Endodermal cell (in vitro differentiated cells): Measurements from ENCODE around the gene LRRFIP1. TPM values are rescaled to one million over a fixed set of nuclear protein-coding genes. Genes with fewer than 3 reads are reported as not detected.

ENCODE experiments used
- DNase-seq: peaks from one replicate; pipeline ENCODE4 v3.0.0-alpha.2; 2017
- H3K27ac ChIP-seq: 2 replicates; pipeline ENCODE4 v1.5.1; 2013; ENCODE audit warnings: mild to moderate bottlenecking, low read depth, low read length, moderate library complexity
- H3K27me3 ChIP-seq: 2 replicates; pipeline ENCODE4 v1.6.1; 2013; ENCODE audit warnings: mild to moderate bottlenecking, low read length, moderate library complexity; ENCODE audit not compliant: insufficient read depth, control insufficient read depth, poor library complexity, severe bottlenecking
- H3K36me3 ChIP-seq: 2 replicates; pipeline ENCODE4 v1.7.0; 2013; ENCODE audit warnings: mild to moderate bottlenecking, low read length, moderate library complexity; ENCODE audit not compliant: control insufficient read depth, insufficient read depth
- H3K4me1 ChIP-seq: one replicate; pipeline ENCODE4 v1.7.0; 2013; ENCODE audit warnings: low read length; ENCODE audit not compliant: control insufficient read depth, insufficient read depth
- H3K4me3 ChIP-seq: 2 replicates; pipeline ENCODE4 v1.5.1; 2013; ENCODE audit warnings: mild to moderate bottlenecking, low read length, moderate library complexity
- H3K9ac ChIP-seq: 2 replicates; pipeline ENCODE4 v1.6.1; 2013; ENCODE audit warnings: mild to moderate bottlenecking, low read length, moderate library complexity; ENCODE audit not compliant: poor library complexity, severe bottlenecking; ENCODE audit errors: extremely low read depth
- H3K9me3 ChIP-seq: 2 replicates; pipeline ENCODE4 v1.6.1; 2013; ENCODE audit warnings: mild to moderate bottlenecking, low read length, moderate library complexity; ENCODE audit not compliant: control insufficient read depth
- H3K27ac Mint-ChIP-seq: 2 replicates; pipeline ENCODE4 v1.8.0; 2020; ENCODE audit warnings: mixed read lengths
- H3K27me3 Mint-ChIP-seq: 2 replicates; pipeline ENCODE4 v1.8.0; 2021; ENCODE audit warnings: mild to moderate bottlenecking, mixed read lengths; ENCODE audit not compliant: insufficient read depth
- H3K36me3 Mint-ChIP-seq: 2 replicates; pipeline ENCODE4 v1.8.0; 2020; ENCODE audit warnings: low read depth, mixed read lengths
- H3K4me1 Mint-ChIP-seq: 2 replicates; pipeline ENCODE4 v1.8.0; 2020; ENCODE audit warnings: mixed read lengths
- H3K4me3 Mint-ChIP-seq: 2 replicates; pipeline ENCODE4 v1.8.0; 2020; ENCODE audit warnings: mild to moderate bottlenecking, moderate library complexity, mixed read lengths
- H3K9me3 Mint-ChIP-seq: 2 replicates; pipeline ENCODE4 v1.8.0; 2020; ENCODE audit warnings: mild to moderate bottlenecking, mixed read lengths
- WGBS, 2 experiments: methylation state at CpG; one replicate each; pipeline versions ENCODE4 v1.1.5 to v1.1.7; 2013; ENCODE audit warnings: missing lambda C conversion rate in 2 of 2, mixed read lengths in 1 of 2; ENCODE audit not compliant: insufficient coverage in 1 of 2, insufficient read length in 1 of 2; 5-methylcytosine and 5-hydroxymethylcytosine counted together
- total RNA-seq, 2 donors: library from RNA; stranded (reverse); fragmentation: NEBNext Ultra II Directional in 1 of 2; extraction: Animal tissue kit (Norgen Biotek cat#: 25700) in 1 of 2; gene quantifications; 2 replicates in 1 of 2; 3 replicates in 1 of 2; pipeline ENCODE4 v1.2.1, GENCODE V29; 2021
- TF ChIP-seq, protein P1 (sequence below): fragments of 200-600 bp; sonication (generic); conservative IDR thresholded peaks from 2 replicates; pipeline ENCODE4 v1.5.0; 2021; ENCODE audit warnings: antibody characterized with exemption, mild to moderate bottlenecking

LRRFIP1 gene
- total RNA-seq, 2 donors from 2014 or later: 102 to 132 TPM

DNA sequence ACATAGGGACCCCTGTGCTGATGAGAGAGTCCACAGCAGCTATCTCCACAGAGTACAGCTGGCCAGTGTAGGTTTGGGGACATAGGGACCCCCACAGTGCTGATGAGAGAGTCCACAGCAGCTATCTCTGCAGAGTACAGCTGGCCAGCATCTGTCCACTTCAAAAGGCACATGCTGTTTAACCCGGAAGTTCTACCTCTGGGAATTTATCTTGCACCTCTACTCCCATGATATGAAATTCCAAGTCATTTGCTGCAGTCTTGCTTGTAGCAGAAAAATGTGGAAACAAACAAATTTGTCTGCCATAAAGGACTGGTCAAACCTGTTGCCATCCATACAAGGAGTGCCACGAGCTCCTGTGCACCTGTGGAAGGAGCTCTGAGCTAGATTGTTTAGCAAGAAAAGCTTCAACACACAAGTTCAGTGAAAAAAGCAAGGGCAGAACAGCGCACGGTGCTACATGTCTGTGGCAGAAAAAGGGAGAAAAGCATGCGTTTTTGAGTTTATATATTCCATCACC, 33.1 kb downstream of the LRRFIP1 start:
- Histone ChIP-seq H3K9me3 (peaks cover 33% of the 10 kb centered on the region), H3K9ac (no peak overlapping the region), H3K4me3 (no peak overlapping the region), H3K27ac (no peak overlapping the region), H3K4me1 (peaks cover 7% of the 10 kb centered on the region), H3K36me3 (peaks cover 35% of the 10 kb centered on the region), H3K27me3 (no peaks in the 10 kb centered on the region)
- no peaks in the 10 kb centered on the region for H3K27me3 Mint-ChIP-seq
- H3K4me3 Mint-ChIP-seq: no peak overlapping the region
- no peak for DNase-seq
- peaks cover 18% of the 10 kb centered on the region for H3K9me3 Mint-ChIP-seq
- 91 to 97% methylated on average over 4 of the region's 5 CpGs for WGBS, 2 experiments
- H3K36me3 Mint-ChIP-seq: peaks cover 24% of the 10 kb centered on the region
- TF ChIP-seq, protein P1, sequence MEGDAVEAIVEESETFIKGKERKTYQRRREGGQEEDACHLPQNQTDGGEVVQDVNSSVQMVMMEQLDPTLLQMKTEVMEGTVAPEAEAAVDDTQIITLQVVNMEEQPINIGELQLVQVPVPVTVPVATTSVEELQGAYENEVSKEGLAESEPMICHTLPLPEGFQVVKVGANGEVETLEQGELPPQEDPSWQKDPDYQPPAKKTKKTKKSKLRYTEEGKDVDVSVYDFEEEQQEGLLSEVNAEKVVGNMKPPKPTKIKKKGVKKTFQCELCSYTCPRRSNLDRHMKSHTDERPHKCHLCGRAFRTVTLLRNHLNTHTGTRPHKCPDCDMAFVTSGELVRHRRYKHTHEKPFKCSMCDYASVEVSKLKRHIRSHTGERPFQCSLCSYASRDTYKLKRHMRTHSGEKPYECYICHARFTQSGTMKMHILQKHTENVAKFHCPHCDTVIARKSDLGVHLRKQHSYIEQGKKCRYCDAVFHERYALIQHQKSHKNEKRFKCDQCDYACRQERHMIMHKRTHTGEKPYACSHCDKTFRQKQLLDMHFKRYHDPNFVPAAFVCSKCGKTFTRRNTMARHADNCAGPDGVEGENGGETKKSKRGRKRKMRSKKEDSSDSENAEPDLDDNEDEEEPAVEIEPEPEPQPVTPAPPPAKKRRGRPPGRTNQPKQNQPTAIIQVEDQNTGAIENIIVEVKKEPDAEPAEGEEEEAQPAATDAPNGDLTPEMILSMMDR: no peak
- H3K4me1 Mint-ChIP-seq: peaks cover 22% of the 10 kb centered on the region
- no peak overlapping the region for H3K27ac Mint-ChIP-seq

DNA sequence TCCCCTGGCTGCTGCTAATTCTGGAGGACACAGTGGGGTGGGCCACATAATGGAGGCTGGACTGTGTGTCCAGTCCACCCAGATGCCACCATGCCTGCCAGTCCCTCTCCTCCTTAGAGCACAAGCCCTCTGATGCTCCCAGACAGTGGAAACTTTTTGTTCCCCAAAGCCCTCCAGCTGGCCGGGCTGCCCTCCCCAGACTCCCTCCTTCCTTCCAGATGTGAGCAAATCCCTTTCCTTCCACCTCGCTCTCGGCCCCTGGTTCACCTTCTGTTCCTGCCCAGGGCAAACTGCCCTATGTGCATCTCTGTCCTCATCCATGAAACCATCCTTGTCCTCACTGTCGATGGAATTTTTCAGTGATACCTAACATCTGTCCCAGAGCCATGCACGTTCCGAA, 33.9 kb downstream of the LRRFIP1 start:
- Histone ChIP-seq H3K9me3 (peaks cover 25% of the 10 kb centered on the region), H3K4me3 (no peak overlapping the region), H3K4me1 (peaks cover 11% of the 10 kb centered on the region), H3K27me3 (no peaks in the 10 kb centered on the region), H3K9ac (no peak overlapping the region), H3K27ac (no peak overlapping the region), H3K36me3 (peaks cover 30% of the 10 kb centered on the region)
- no peaks in the 10 kb centered on the region for H3K27me3 Mint-ChIP-seq
- H3K36me3 Mint-ChIP-seq: peaks cover 16% of the 10 kb centered on the region
- peaks cover 16% of the 10 kb centered on the region for H3K9me3 Mint-ChIP-seq
- 82 to 89% methylated on average over 5 to 6 of the region's 6 CpGs for WGBS, 2 experiments
- TF ChIP-seq, protein P1: no peak
- H3K4me1 Mint-ChIP-seq: peaks cover 28% of the 10 kb centered on the region
- no peak overlapping the region for H3K4me3 Mint-ChIP-seq
- DNase-seq: no peak
- H3K27ac Mint-ChIP-seq: peak overlapping the region; percentile 65

DNA sequence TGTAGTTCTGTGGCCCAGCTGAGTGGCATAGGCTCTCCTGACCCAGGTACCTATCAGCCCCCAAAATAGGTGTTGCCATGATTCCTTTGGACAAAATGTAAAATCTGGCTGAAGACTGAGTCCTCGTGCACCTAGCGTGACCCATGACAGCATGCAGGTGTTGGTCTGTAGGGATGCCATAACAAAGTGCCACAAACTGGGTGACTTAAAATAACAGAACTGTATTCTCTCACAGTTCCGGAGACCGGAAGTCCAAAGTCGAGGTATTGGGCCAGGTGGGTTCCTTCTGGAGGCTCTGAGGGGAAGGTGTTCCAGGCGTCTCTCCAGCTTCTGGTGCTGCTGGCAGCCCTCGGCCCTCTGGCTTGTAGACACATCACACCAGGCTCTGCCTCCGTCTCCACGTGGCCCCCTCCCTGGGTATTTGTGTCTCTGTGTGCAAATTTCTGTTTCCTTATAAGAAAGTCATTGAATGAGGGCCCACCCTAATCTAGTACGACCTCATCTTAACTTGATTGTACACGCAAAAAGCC, 34.5 kb downstream of the LRRFIP1 start:
- no peak overlapping the region for H3K4me3 Mint-ChIP-seq
- Histone ChIP-seq H3K4me3 (no peak overlapping the region), H3K27ac (no peak overlapping the region), H3K9me3 (peaks cover 19% of the 10 kb centered on the region), H3K36me3 (peaks cover 30% of the 10 kb centered on the region), H3K9ac (no peak overlapping the region), H3K27me3 (no peaks in the 10 kb centered on the region), H3K4me1 (peaks cover 11% of the 10 kb centered on the region)
- TF ChIP-seq, protein P1: no peak
- WGBS, 2 experiments: 93 to 95% methylated on average over 7 to 11 of the region's 11 CpGs
- H3K4me1 Mint-ChIP-seq: peaks cover 31% of the 10 kb centered on the region
- peak overlapping the region; percentile 65 for H3K27ac Mint-ChIP-seq
- H3K36me3 Mint-ChIP-seq: peaks cover 18% of the 10 kb centered on the region
- H3K9me3 Mint-ChIP-seq: peaks cover 11% of the 10 kb centered on the region
- DNase-seq: no peak
- H3K27me3 Mint-ChIP-seq: no peaks in the 10 kb centered on the region
